T-helper 2 cell (primary cell): Measurements from ENCODE around the gene UNC5B.

Experiments
- DNase-seq, 5 experiments: peaks; one replicate each; pipeline versions ENCODE4 v3.0.0 to v3.0.0-alpha.2; 2012 to 2022

Gene UNC5B

GRCh38 chr10:71302874-71303568, 90.7 kb downstream of the UNC5B start:
- peak in 1 of 5 experiments; percentile 51 for DNase-seq

DNA sequence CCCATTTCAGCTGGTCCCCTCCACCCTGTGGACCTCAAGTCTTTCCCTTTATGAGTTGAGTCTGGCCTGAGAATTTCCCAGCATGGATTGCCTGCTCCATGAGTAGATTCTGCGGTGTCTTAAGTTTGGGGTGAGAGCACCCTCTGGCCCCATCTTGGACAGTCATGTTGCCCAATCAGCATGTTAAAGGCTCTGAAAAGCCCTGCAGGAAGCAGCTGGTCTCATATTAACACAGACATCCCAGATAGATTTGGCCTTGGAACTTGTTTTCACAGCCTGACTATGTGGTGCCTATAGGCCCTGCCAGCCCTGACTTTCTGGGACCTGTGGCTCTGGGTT, 91.2 kb downstream of the UNC5B start:
- DNase-seq, result no peak

GRCh38 chr10:71304914-71305313, 92.5 kb downstream of the UNC5B start:
- DNase-seq, result no peak

DNA sequence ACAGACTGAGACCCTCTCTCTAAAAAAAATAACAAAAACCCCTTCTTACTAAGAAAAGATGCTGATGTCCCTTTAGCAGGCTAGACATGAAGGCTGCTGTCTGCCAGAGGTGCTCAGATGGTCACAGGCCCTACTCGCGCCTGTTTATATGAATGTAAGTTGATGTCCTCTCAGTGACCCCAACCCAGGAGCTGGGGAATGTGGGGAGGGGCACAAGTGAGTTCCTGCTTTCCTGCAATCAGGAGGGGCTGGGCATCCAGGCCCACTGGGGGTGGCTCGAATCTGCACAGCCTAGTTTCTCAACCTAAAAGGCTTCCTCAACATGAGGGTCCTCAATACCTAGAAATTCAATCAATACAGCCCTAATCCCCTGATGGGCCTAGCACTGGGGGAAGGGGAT, 94.6 kb downstream of the UNC5B start:
- no peak for DNase-seq

GRCh38 chr10:71307469-71308085, 95.2 kb downstream of the UNC5B start:
- DNase-seq, result no peak

- no peak for DNase-seq
Measured at GRCh38 chr10:71308244-71308643, 95.9 kb downstream of the UNC5B start.

GRCh38 chr10:71308985-71309384, 96.6 kb downstream of the UNC5B start:
- no peak for DNase-seq

DNA sequence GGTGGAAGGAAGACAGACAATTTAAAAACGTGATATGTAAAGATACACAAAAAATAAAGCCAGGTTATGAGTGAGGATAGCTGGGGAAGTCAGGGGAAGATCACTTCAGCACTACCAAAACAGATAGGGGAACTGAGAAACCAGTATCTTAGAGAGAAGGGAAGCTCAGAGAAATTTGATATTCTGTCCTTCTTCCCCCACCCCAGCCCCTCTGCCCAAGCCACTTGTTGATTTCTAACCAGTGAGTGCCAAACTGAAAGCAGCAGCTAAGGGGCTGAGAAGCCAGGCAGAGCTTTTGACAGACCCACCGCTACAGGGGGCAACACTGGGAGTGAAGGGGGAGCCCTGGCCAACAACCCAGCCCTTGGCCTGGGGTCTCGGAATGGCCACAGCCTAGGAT, 97.5 kb downstream of the UNC5B start:
- DNase-seq, result no peak

DNA sequence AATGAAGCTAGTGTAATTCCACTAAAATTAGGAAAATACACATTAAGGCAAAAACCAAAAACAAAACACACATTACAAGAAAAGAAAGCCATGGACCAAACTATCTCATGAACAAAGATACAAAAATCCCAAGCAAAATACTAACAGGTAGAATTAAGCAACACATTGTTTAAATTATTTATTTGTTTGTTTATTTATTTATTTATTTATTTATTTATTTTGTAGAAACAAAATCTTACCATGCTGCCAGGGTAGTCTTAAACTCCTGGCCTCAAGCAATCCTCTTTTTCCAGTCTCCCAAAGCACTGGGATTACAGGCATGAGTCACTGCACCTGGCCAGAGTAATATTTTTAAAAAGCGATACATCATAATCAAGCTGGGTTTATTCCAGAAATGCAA, 99.8 kb downstream of the UNC5B start:
- no peak for DNase-seq

DNA sequence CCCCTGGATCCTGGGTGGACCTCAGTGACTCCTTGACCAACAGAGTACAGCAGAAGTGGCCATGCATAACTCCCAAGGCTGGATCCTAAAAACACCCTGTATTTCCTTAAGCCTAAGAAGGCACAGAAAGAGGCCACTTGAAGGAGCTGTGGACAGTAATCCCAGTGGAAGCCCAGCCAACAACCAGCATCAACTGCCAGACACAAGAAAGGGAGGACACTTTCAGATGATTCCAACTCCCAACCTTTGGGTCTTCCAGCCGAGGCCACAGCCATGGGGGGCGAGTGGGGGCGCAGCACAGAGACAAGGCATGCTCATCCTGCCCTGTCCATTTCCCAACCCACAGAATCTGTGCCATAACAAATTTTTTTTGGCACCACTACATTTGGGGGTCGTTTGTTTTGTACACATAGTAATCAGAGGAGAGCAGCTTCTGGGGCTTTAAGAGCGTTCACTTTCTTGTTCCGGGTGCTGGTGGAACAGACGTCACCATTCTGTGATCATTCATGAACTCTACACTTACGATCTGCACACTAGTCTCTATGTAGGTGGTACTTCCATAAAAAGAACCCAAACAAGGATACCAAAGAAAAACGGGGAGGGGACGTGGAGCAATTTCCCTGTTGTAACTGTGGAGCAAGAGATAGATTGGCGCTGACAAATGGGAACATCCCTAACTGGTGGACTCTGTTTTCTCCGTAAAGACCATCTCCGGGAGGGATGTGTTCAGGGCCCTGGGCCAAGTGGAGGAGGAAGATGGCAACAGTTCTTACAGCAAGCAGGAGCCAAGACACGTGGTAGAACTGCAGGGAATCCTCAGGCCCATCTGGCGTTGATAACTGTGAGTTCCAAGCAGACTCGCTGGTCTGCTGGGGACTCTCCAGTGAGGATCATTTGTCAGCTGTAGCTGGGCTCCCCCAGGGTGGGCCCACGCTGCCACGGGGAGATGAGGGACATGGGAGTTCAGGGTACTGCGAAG, 100.7 kb downstream of the UNC5B start:
- DNase-seq, result no peak

DNA sequence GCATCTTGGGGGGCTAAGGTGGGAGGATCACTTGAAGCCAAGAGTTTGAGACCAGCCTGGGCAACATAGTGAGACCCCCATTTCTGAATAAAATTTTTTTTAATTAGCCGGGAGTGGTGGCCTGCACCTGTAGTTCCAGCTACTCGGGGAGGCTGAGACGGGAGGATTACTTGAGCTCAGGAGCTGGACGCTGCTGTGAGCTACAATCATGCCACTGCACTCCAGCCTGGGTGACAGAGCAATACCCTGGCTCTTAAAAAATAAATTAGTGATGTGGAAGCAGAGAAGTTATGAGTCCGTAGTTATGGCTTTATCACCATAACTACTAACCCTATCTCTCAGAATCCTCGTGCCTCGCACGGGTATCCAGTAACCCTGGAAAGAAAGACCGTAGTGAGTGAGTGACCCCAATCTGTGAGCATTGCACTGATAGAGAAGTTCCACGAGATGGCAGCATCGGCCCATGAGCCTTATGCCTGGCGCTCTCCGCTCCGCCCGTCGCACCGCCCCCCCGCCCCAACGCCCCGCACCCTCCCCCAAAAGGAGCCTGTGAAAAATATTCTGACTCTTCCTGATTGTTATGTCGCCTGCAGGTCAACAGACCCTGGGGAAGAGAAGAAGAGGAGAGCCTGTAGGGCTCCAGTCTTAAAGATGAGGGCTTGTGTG, 101.8 kb downstream of the UNC5B start:
- DNase-seq, result peak; percentile 10 to 53 (median 29)

- DNase-seq, result no peak
Measured at GRCh38 chr10:71314694-71315225, 102.4 kb downstream of the UNC5B start.

GRCh38 chr10:71316056-71316785, 103.9 kb downstream of the UNC5B start:
- no peak for DNase-seq

- DNase-seq, result no peak
Measured at GRCh38 chr10:71316786-71317160, 104.4 kb downstream of the UNC5B start.

DNA sequence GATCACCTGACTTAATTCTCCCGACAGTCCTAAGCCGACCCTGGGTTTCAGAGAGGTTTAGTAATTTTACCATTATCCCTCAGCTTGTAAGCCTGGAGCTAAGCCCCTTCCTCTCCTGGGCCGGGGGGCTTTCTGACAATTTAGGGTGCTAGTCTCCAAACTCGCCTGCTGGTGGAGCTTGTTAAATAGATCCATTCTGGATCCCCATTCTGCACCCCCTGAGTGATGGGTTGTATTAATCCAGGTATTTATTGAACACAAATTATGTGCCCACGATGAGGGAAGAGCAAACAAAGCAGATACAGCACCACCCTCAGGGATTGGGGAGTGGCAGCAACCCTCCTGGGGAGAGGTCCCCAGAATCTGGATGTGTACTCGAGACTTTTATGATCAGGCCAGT, 105.4 kb downstream of the UNC5B start:
- no peak for DNase-seq

DNA sequence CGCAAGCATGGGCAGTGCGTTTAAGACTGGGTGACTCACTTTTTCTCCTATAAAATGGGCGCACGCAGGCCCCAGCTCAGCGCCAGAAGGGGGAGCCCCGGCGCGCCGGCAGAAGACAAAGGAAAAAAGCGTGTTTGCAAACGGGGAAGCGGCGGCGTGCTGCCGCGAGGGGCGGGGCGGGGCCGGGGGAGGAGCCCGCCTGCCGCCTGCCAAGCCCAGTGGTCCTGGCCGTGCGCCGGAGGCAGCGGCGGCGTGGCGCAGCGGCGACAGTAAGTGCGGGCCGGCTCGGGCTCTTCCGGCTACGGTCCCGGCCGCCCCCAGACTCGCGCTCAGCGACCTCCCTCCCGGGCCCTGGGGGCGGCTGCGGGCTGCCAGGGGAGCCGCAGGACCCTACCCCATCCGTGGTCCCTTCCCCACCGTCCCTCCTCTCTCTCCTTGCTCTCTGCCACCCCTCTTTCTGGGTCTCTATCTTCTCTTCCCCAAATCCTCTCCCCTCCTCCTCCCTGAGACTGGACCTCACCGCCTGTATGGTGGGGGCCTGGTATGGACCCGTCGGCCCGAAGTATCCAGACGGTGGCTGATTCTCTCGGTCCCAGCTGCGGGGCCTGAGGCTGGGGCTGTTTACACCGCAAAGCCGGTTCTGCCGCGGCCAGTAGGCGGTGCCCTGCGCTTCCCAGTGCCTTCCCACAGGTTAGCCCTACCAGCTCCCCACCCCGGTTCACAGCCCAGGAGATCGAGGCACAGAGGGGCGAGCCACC, 106.9 kb downstream of the UNC5B start, which contains the start of gene SLC29A3:
TSS of gene SLC29A3 (plus strand) at position 218 of the 758 bp plus-strand sequence. CDS start at position 269, 51 bp downstream.
- peak; percentile 63 to 91 (median 78) for DNase-seq

DNA sequence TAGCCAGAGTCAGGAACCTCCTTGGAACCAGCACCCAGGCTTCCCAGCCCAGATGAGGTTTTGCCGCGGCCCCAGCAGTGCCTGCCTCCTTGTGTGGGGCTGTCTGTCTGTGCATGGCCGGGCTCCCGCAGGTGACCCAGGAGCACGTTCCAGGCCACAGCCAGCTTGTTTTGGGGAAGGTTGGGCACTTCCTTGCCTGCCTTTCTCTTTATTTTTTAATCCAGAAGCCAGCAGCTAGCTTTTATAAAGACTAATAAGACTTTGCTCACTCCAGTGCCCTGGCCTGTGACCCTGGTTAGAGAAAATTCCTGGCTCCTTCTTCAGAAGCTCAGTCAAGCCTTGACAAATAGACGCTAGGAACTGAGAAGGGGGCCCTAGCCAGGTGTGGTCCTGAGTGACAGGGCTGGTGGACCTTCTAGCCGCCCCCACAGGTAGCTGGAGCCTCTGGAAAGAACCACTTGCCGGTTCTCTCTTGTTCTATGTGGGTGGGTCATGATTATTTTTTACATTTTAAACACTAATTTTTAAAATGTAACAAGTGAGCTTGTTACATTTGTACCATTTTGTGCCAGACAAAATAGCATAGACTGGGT, 107.5 kb downstream of the UNC5B start:
- DNase-seq, result no peak

GRCh38 chr10:71320592-71320991, 108.2 kb downstream of the UNC5B start:
- DNase-seq, result no peak

DNA sequence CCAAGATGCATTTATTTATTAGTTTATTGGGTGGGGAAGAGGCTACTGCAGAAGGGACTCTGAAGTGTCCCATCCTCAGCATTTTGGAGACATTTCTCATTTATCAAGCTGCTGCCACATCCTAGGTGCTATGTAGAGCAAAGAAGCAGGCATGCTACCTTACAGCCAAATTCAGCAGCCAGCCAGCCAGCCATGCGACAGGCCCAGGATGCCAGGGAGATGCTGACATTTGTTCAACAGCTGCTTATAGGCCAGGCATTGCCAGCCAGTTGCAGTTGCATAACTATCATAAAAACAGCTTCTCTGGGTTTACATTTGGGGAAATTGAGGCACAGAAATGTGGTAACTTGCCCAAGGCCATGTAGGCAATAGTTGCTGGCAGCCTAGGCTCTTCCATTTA, 109.0 kb downstream of the UNC5B start:
- no peak for DNase-seq

- peak in 2 of 5 experiments; percentile 6 to 39 for DNase-seq
Measured at GRCh38 chr10:71323407-71323806, 111.0 kb downstream of the UNC5B start.

DNA sequence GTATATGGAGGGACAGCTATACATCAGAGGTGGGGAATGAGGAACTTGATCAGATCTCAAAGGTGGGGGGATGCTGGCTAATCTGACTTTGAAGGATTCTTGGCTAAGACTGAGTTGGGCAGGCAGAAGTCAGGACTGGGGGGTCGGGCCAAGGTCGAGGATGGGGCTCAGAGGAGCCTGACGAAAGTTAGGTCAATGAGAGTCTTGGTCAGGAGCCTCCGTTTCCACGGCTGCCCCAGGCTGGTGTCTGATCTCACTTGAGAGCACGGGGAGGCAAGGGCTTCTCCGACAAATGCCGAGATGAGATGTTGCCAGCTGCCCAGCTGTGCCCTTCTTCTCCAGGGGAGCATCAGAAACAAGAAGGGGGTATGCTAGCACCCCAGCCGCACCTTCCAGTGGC, 112.4 kb downstream of the UNC5B start:
- no peak for DNase-seq
